NCI-H2227 (cell line): ENCODE results near the gene TFRC.
"Not testable (repeated sequence)": the region's sequence is repeated elsewhere in the genome, so short reads cannot be mapped to it uniquely, and the experiment has no call there.

Experiments used
- DNase-seq: peaks from one replicate; lab custom pipeline; 2025; ENCODE audit not compliant: unreplicated experiment; lab: John Stamatoyannopoulos, UW

Gene TFRC

DNA sequence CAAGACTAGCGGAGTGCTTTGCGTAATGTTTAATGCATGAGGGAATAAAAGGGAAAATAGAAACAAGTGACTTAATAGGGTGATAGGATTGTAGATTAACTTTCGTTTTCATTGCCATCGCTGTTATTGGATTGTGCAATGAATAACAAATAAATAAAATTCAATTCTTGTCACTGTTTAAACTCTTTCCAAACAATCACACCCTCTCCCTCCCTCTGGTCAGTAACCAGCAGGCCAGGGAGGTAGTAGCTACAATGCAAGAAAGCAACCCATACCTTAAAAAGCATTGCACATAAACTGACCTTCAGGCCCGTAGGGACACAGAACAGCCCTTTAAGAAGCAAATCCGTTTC, 705 bp upstream of the TFRC start:
- DNase-seq = no peak

DNA sequence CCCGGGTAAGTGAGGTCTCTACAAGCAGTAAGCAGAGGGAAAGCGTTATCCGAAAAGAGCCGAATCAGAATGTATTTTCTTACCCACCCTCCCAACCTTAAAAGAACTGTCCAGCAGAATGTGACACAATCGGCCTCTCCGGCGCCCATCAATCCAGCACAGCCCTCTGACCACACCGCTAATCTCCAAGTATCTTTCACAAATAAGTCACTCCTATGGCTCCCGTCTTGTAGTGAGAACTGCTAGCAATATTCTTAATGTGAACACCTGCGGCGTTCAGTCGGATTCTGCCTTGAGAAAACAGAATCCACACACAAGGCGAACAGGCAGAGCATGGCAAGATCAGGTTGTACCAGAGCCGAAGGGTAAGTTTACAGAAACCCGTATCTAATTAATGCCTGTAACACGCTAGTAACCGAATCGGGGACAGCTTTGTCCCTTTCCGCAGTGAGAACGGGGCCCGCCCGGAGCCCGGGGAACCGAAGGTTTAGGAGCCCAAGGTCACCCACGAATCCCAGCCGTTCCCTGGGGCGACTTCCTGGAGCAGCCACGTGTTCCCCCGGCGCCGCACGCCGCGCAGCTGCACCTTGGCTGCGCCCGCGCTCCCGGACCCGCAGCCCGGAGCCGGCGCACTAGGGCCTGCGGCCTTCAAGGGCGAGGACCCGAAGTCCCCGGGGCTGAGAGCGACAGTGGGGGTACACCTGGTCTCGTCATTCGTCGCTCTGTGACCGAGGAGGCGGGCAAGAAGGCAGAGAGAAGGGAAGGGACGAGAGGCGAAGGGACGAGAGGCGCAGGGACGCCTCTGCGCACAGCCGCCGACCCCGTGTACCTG, 672 bp downstream of the TFRC start:
- peak; percentile 76 for DNase-seq

DNA sequence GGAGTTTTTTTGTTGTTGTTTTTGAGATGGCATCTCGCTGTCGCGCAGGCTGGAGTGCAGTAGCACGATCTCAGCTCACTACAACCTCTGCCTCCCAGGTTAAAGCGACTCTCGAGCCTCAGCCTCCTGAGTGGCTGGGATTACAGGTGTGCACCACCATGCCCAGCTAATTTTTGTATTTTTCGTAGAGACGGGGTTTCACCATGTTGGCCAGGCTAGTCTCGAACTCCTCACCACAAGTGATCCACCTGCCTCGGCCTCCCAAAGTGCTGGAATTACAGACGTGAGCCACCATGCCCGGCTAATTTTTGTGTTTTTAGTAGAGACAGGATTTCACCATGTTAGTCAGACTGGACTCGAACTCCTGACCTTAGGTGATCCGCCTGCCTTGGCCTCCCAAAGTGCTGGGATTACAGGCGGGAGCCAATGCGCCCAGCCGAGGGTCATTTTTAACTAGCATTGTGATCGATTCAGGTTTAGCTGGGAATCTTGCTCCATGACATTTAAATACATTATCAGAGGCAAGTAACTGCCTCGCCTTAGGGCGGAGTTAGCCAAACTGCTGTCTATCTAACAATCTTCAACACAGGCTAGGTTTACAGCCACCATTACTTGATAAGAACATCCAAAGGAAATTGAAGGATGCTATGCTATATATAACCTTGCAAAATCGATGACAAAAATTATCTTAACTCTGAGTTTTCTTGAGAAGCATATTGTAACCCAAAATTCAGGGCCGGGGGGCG, 1.6 kb downstream of the TFRC start:
- DNase-seq = peak; percentile 5

DNA sequence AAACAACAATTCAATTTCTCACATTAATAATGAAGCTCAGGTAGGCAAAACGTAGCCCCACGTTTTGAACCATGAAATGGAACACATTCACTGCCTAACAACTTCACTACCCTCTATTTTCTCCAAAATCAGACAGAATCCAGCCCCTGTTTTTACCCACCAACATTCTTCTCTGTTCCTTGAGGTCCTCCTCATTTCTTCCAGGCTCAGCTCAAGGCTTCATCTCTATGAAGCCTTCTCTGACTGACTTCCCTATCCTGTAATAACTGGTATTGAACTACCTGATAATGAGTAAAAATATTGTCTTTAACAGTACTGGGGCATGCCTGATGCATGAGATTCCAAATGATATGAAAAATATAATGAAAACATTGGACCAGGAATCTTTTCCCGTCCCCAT, 2.2 kb downstream of the TFRC start:
- no peak for DNase-seq

DNA sequence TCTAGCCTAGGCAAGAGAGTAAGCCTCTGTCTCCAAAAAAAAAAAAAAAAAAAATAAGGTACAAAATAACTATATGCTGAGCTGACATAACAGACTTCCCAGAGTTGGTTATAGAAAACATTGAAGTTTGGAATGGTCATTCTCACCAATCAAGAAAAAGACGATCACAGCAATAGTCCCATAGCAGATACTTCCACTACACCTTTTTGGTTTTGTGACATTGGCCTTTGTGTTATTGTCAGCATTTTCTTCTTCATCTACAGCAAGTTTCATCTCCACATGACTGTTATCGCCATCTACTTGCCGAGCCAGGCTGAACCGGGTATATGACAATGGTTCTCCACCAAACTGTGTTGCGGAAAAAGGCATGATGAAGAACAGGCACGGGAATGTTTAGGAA, 6.9 kb downstream of the TFRC start:
- no peak for DNase-seq

DNA sequence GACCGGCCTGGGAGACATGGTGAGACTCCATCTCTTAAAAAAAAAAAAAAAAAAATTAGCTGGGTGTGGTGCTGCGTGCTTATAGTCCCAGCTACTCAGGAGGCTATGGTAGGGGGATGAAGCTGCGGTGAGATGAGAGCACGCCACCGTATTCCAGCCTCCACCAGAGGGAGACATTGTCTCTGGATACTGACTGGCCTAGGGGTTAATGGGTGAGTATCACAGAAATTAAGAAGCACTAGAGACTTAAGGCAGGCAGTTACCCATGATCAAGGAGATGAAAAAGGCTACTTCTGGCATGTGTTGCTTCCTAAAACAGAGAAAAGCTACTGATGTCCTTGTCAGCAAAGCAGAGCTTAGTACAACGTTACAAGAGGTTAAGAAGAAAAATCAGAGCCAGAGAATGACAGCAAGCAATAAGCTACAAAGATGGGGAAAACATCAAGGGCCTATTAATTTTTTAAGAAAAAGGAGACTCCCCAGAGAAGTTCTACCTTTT, 8.6 kb downstream of the TFRC start:
- DNase-seq = peak; percentile 65

DNA sequence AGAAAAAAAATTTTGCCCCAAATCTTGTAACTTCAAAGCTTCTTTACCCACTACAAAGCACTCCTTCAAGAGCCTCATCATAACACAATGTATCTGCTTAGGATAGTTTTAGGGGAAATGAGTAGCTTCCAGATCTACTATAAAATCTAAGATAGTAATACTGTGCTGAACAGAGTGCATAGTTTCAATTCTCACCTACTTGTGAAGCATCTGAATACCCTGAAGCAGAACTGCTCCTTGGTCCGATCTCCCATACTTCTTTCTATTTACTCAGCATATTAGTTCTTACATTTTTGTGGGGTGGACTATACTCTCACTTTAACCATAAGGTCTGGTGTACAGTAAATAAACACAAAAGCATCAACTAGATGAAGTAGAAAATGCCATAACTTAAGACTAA, 9.6 kb downstream of the TFRC start:
- DNase-seq = no peak

DNA sequence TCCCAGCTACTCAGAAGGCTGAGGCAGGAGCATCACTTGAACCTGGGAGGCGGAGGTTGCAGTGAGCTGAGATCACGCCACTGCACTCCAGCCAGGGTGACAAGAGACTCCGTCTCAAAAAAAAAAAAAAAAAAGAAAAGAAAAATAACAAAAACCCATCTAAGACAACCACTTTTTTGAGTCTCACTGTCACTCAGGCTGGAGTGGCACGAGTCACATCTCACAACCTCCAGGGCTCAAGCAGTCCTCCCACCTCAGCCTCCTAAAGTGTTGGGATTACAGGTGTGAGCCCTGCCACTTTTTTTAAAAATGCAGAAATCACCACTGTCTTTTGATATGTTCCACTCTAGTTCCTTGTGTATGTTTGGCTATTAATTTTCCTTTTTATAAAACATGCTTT, 13.1 kb downstream of the TFRC start:
- not testable (repeated sequence) for DNase-seq

DNA sequence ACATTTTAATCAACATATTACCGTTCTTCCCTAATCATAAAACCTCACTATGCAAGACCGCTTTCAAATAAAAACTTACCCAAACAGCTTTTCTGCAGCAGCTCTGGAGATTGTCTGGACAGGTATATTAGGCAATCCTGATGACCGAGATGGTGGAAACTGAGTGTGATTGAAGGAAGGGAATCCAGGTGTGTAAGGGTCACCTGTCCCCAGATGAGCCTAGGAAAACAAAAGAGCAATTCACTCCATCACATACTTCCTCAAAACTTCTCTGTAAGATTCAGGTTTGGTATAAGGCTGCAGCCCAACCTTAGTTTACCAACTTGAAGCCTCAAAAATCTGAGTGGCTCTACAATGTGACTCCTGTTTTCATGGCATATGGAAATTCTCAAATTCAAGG, 14.5 kb downstream of the TFRC start:
- no peak for DNase-seq

DNA sequence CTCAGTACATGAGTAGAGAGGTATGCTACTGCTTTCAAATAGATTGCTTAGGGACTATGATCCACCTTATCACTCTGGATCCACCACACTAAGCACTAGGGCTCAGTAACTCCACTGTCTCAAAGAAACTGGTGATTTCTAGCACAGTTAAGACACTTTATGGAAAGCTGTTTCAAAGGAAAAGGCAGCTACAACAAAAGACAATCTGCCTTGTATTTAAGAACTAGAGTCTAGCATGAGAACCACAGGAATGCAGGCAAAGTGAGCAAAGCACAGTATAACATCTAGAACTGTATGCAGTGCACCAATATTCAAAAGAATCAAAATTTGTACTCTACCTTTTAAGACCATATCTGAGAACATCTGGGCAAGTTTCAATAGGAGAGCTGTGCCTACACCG, 17.9 kb downstream of the TFRC start:
- DNase-seq = no peak

DNA sequence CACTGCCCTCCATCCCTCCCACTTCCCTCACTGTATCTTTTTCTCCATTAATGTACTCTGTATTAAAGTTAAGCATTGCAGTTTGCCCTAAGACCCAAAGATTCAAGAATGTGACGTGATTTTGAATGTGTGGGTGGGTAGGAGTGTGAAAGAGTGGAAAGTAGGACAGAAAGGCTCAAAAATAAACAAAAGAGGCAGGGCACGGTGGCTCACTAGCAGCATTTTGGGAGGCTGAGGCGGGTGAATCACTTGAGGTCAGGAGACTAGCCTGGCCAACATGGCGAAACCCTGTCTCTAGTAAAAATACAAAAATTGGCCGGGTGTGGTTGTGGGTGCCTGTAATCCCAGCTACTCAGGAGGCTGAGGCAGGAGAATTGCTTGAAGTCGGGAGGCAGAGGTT, 18.4 kb downstream of the TFRC start:
- no peak for DNase-seq

DNA sequence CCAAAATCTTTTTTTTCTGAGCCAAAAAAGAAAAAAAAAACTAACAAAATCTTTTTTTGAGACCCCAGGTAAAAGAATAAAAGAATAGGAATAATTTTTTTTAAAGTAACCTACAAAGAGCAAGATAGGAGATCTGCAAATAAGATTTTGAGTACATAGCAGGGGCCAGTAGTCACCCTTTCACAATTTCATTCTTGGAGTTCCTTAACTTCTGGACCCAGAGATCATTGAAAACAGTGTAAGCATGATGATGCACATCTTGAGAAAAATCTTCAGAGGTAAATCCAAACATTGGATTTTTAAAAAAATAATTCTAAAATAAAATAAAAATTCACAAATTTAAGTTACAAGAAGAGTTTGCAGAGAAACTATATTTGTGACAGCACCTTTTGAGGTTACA, 18.8 kb downstream of the TFRC start:
- DNase-seq = no peak

DNA sequence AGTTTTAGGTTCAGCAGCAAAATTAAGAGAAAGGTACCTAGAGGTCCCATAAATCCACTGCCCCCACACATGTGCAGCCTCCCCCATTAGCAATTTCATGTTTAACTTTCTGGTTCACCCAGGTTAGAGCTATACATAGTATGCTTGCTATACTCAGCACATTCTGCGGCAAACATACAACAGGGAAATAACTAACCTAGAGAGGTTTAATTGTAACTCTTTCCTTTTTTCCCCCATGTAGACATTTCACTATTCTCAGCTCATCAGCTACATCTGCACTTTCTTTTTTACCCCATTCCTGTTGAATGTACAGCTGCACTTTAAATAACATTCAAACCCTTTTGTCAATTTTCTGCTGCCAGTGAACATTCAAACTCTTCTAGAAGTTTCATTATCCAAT, 21.1 kb downstream of the TFRC start:
- DNase-seq = no peak

DNA sequence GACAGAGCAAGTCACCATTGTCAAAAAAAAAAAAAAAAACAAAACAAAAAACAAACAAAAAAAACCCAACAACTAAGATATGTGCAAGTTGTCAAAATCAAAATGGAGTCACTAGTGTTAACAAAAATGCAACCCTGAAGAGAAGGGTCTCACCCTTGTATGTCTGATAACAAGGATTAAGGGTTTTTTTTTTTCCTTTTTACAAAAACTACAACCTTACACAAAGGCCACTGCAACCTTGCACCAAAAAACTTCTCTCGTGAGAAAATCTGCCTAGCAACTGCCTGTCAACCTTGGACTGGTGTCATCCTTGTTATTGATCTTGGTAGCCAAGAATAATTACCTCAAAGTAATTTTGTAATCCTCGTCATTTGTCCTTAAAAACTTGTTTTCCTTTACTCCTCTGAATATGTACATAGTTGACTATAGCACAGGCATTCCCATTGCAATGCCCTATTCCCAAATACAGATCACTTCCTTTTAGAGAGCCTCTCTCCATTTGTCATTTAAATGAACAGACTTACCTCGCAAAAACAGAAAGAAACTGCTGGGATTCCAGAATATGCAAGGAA, 24.0 kb downstream of the TFRC start:
- DNase-seq = no peak

DNA sequence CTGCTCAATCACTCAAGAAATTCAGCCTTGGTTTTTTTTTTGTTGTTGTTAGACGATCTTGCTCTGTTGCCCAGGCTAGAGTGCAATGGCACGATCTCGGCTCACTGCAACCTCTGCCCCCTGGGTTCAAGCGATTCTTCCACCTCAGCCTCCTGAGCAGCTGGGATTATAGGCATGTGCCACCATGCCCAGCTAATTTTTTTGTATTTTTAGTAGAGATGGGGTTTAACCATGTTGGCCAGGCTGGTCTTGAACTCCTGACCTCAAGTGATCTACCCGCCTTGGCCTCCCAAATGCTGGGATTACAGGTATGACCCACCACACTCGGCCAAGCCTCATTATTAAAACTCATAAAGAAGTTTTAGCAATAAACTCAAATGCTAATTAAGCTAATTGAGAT, 25.5 kb downstream of the TFRC start:
- DNase-seq = not testable (repeated sequence)

DNA sequence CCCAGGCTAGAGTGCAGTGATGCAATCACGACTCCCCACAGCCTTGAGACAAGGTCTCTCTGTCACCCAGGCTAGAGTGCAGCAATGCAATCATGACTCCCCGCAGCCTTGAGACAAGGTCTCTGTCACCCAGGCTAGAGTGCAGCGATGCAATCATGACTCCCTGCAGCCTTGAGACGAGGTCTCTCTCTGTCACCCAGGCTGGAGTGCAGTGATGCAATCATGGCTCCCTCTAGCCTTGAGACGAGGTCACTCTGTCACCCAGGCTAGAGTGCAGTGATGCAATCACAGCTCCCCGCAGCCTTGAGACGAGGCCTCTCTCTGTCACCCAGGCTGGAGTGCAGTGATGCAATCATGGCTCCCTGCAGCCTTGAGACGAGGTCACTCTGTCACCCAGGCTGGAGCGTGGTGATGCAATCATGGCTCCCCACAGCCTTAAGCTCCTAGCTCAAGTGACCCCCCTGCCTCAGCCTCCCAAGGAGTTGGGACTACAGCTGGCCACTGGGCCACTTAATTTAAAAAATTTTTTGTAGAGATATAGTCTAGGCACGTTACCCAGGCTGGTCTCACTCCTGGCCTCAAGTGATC, 26.1 kb downstream of the TFRC start:
- no peak for DNase-seq

DNA sequence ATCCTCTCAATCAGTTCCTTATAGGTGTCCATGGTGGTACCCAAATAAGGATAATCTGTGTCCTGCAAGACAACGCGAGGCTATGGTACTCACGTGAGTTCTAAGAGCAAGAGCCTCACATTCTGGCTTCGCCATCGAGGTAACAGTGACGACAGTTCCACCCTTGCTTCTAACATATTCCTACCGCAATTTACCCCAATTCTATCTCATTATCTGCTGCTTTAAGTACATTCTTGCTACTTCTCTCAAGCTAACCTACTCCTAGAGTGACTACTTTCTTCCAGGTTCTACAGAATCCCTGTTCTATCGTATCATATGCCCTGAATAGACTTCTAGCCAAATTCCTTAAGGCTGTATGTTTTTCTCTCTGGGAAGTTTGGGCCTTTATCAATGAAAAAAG, 26.6 kb downstream of the TFRC start:
- no peak for DNase-seq

DNA sequence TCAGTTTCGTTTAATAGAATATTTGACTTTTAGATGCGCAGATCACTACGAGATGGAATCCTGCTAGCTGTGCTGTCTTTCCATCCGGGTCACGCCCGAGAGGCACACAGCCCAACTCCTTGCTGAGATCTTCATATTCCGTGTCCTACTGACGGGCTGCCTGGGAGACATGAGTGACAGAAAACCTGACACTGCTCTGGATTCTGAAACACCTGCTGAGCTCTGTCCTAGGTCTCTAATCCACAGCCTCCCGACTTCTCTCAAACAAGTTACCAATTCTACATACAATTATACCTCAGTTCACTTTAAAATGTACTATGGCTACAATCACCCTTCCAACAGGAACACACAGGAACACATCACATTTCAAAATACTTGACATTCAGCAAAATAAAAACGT, 27.2 kb downstream of the TFRC start:
- DNase-seq = no peak

DNA sequence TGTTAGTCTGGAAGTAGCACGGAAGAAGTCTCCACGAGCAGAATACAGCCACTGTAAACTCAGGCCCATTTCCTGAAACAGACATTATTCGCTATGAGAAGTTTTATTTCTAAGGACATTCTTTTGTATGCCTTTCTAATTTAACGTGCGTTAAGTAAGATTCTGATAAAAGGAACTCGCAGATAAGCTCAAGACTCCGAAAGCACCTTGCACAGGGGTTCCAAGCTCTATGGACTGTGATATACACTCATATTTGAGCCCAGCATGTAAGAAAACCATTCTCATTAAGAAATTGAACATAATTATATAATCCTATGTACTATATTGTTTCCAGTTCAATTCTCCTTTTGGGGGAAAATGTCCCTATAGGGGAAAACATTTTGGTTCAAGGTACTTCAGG, 28.4 kb downstream of the TFRC start:
- DNase-seq = no peak

DNA sequence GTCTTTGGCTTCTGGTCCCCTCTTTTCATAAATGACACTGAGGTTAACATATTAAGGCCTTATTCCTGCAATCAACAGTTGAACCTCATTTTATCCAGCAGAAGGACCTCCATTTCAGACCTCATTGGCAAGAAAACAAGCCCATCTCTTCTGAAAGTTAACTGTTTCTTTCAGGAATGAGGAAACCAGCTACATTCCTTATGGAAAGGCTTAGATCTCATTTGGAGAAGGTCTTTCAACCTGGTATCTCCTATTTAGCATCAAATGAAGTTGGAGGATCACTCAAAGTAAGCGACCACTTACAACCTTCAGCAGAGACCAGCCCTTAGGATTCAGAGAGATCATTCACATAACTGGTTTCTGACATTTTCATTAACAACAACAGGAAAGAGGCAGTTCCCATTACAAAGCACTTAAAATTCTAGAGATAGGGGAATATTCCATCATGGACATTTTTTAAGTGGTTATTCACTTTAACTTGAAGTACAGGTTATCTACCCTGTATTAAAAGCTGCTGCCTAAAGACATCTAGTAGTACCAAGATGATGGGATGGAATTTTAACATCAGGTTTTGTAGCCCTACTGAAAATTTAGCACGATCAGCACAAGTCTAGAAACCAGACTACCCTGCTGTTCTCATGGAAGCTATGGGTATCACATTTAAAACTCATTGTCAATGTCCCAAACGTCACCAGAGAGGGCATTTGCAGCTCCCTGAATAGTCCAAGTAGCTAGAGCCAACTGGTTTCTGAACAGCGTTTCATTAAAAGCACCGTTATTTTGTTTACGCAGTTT, 30.4 kb downstream of the TFRC start:
- no peak for DNase-seq

DNA sequence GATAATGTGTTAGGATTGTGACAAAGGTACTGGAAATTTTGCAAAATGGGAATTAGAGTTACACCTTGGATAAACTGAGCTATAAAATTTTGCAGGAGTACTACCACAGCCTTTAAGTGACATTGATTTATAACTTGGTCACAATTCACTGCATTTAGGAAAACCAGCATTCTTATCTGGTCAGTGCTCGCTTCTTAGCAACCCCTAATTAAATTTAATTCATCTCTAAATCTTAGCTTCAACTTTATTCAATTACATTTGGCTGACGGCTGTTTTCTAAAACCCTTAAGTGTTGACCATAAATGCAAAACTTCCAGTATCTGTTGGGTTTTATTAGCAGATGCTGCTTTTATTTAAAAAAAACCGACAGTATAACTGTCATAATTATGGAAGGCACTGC, 31.3 kb downstream of the TFRC start:
- DNase-seq = no peak
